ENCODE results near the gene NFE2L3.

DNA sequence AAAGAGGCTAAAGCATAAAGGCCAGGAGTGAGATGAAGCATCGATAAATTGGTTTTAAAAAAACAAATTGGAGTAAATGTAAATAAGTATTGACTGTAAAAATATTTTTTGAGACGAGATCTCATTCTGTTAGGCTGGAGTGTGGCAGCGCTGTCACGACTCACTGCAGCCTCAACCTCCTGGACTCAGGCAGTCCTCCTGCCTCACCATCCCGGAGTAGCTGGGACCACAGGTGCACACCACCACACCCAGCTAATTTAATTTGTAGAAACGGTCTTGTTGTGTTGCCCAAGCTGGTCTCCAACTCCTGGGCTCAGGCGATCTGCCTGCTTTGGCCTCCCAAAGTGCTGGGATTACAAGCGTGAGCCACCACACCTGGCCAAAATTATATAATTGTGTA is 30.7 kb downstream of the NFE2L3 start:
- TF ChIP-seq, protein P1, sequence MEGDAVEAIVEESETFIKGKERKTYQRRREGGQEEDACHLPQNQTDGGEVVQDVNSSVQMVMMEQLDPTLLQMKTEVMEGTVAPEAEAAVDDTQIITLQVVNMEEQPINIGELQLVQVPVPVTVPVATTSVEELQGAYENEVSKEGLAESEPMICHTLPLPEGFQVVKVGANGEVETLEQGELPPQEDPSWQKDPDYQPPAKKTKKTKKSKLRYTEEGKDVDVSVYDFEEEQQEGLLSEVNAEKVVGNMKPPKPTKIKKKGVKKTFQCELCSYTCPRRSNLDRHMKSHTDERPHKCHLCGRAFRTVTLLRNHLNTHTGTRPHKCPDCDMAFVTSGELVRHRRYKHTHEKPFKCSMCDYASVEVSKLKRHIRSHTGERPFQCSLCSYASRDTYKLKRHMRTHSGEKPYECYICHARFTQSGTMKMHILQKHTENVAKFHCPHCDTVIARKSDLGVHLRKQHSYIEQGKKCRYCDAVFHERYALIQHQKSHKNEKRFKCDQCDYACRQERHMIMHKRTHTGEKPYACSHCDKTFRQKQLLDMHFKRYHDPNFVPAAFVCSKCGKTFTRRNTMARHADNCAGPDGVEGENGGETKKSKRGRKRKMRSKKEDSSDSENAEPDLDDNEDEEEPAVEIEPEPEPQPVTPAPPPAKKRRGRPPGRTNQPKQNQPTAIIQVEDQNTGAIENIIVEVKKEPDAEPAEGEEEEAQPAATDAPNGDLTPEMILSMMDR (conservative IDR thresholded peaks at IDR 0.05 in 1 of 2, IDR thresholded peaks at IDR 0.05 in 1 of 2; ENCODE audit: extremely low read depth in 1 of 2, insufficient read depth in 1 of 2, low read depth in 1 of 2, low read length in 2 of 2): no peak
- no peak for TF ChIP-seq EZH2 (IDR thresholded peaks at IDR 0.05; ENCODE audit: borderline replicate concordance, low read length)

Data from mammary epithelial cell (primary cell).